Measurements from ENCODE around the gene RBM17. TPM values are rescaled to one million over a fixed set of nuclear protein-coding genes. Genes with fewer than 3 reads are reported as not detected.
A peak's percentile ranks its signal among the peaks of the same experiment; 100 is the strongest.
"Not testable (repeated sequence)": the region's sequence is repeated elsewhere in the genome, so short reads cannot be mapped to it uniquely, and the experiment has no call there.

RBM17 gene
- total and polyA plus RNA-seq, 10 of the 15 experiments (the other 5 are each of a cell fraction or from before 2014, with no cell fraction given): 28.4 to 181 (median 83.9) TPM

GRCh38 chr10:6142186-6142585 lies 53.4 kb downstream of the RBM17 start:
- FAIRE-seq; H2AFZ ChIP-seq (ENCODE audit: control insufficient read depth, low read depth, low read length); H3K27me3 ChIP-seq (replicated peaks in 1 of 2; ENCODE audit: control insufficient read depth in 2 of 2, insufficient read depth in 2 of 2, low read length in 1 of 2); H4K20me1 ChIP-seq (ENCODE audit: control insufficient read depth, insufficient read depth); DNase-seq (ENCODE audit: low read depth, low spot score); H3K36me3 ChIP-seq (ENCODE audit: control insufficient read depth in 2 of 2, insufficient read depth in 2 of 2, low read length in 1 of 2); BruUV-seq (replicated peaks); in situ Hi-C loops (cut with MboI); H3K9me3 ChIP-seq (replicated peaks; ENCODE audit: control insufficient read depth, insufficient read depth, low read length): not testable (repeated sequence)
- RAD21 ChIA-PET (ENCODE audit: unreplicated experiment): interaction anchor here (0.6 to 2.1 kb wide), 5 partner anchors 8 to 260 kb away, joined by 3 to 7 read pairs (median 4); partner anchors contain the start of gene PFKFB3
- H3K27ac ChIP-seq (ENCODE audit: control insufficient read depth, insufficient read depth): peak overlapping the region; percentile 82
- intact Hi-C loops (cut with micrococcal nuclease; ENCODE audit: unreplicated experiment): loop anchor here (5.0 kb wide), 1 partner anchor 130 kb away; no protein-coding TSS in a partner anchor
- H3K4me1 ChIP-seq (ENCODE audit: control insufficient read depth, insufficient read depth, low read length): peaks cover 39% of the 10 kb centered on the region
- H3K4me2 ChIP-seq (ENCODE audit: control insufficient read depth, insufficient read depth): peak overlapping the region; percentile 80; the same call in 1 of the 2 replicates
- peak; percentile 1 for ATAC-seq
- TF ChIP-seq EED (IDR thresholded peaks at IDR 0.05; ENCODE audit: low read depth) (peak; percentile 19; the same call in 1 of the 2 replicates), NBN (IDR thresholded peaks at IDR 0.05) (0 out of 2 replicates have a peak, but pooled peaks have one; percentile 9), NKRF (conservative IDR thresholded peaks at IDR 0.05) (peak; percentile 34; the same call in 1 of the 2 replicates), SMARCA5 (IDR thresholded peaks at IDR 0.05) (0 out of 2 replicates have a peak, but pooled peaks have one; percentile 13), HDGF (IDR thresholded peaks at IDR 0.05) (0 out of 2 replicates have a peak, but pooled peaks have one; percentile 70), CHD4 (IDR thresholded peaks at IDR 0.05) (0 out of 2 replicates have a peak, but pooled peaks have one; percentile 45)
- CTCF ChIA-PET: interaction anchor here (0.8 to 2.0 kb wide), 5 partner anchors 9 to 259 kb away, joined by 5 to 11 read pairs (median 7); partner anchors contain the start of gene PFKFB3
- peak overlapping the region; percentile 63; the same call in 1 of the 2 replicates for H3K9ac ChIP-seq (ENCODE audit: control insufficient read depth, insufficient read depth, low read length)
- SMC1A ChIA-PET (ENCODE audit: uncharacterized antibody, unreplicated experiment): interaction anchor here (0.9 to 2.1 kb wide), 7 partner anchors 9 to 259 kb away, joined by 3 to 9 read pairs (median 3); no protein-coding TSS in a partner anchor
- H3K4me3 ChIP-seq: peak overlapping the region; percentile 58; the same call in 1 of the 2 replicates
- POLR2A ChIA-PET: interaction anchor here (0.8 kb wide), 1 partner anchor 19 kb away, joined by 3 read pairs; no protein-coding TSS in a partner anchor
- 9% methylated on average over 7 of the region's 7 CpGs for WGBS (ENCODE audit: insufficient coverage, insufficient replicate concordance, low lambda C conversion rate, missing lambda C conversion rate)
- H3K79me2 ChIP-seq (ENCODE audit: control insufficient read depth, insufficient read depth, low read length): peaks cover 12% of the 10 kb centered on the region; the same call in 1 of the 2 replicates
